DMS153 (cell line): ENCODE data around the gene ASCC1.
"Not testable (repeated sequence)": the region's sequence is repeated elsewhere in the genome, so short reads cannot be mapped to it uniquely, and the experiment has no call there.

Source experiments
- DNase-seq: peaks from one replicate; lab custom pipeline; 2025; lab: John Stamatoyannopoulos, UW

ASCC1 gene

GRCh38 chr10:72215611-72216549 lies at the start of gene ASCC1, which contains the start of gene ANAPC16:
Gene ASCC1, minus strand, starts transcription at chr10:72216276. Its CDS starts 2,978 bp downstream, at chr10:72213298.
Gene ANAPC16, plus strand, starts transcription at chr10:72216012. Its CDS starts 7,903 bp downstream, at chr10:72223915.
- DNase-seq, result peak; percentile 78

- DNase-seq, result no peak
Measured at GRCh38 chr10:72265508-72265907, 49.4 kb upstream of the ASCC1 start.

GRCh38 chr10:72264536-72264935 lies 48.5 kb upstream of the ASCC1 start:
- no peak for DNase-seq

GRCh38 chr10:72263613-72264241 lies 47.7 kb upstream of the ASCC1 start:
- DNase-seq, result peak; percentile 95

- no peak for DNase-seq
Measured at GRCh38 chr10:72261784-72262404, 45.8 kb upstream of the ASCC1 start.

GRCh38 chr10:72260976-72261783 lies 45.1 kb upstream of the ASCC1 start:
- DNase-seq, result peak; percentile 18

GRCh38 chr10:72260239-72260975 lies 44.3 kb upstream of the ASCC1 start:
- DNase-seq, result peak; percentile 69

- DNase-seq, result no peak
Measured at GRCh38 chr10:72259491-72260238, 43.6 kb upstream of the ASCC1 start.

GRCh38 chr10:72258617-72259016 lies 42.5 kb upstream of the ASCC1 start:
- DNase-seq, result no peak

GRCh38 chr10:72257051-72257892 lies 41.2 kb upstream of the ASCC1 start:
- no peak for DNase-seq

- DNase-seq, result no peak
Measured at GRCh38 chr10:72255977-72256729, 40.1 kb upstream of the ASCC1 start.

- peak; percentile 20 for DNase-seq
Measured at GRCh38 chr10:72254813-72255568, 38.9 kb upstream of the ASCC1 start.

GRCh38 chr10:72253578-72253977 lies 37.5 kb upstream of the ASCC1 start:
- no peak for DNase-seq

- no peak for DNase-seq
Measured at GRCh38 chr10:72252972-72253371, 36.9 kb upstream of the ASCC1 start.

GRCh38 chr10:72251635-72252034 lies 35.6 kb upstream of the ASCC1 start:
- DNase-seq, result no peak

- no peak for DNase-seq
Measured at GRCh38 chr10:72250666-72251065, 34.6 kb upstream of the ASCC1 start.

GRCh38 chr10:72249176-72249862 lies 33.2 kb upstream of the ASCC1 start:
- DNase-seq, result not testable (repeated sequence)
